K562 (cell line): ENCODE results near the gene PPIL6. TPM values are rescaled to one million over a fixed set of nuclear protein-coding genes. Genes with fewer than 3 reads are reported as not detected.
A peak's percentile ranks its signal among the peaks of the same experiment; 100 is the strongest.

ENCODE experiments used
- CREM ChIP-seq: IDR thresholded peaks from 2 replicates; pipeline ENCODE4 v1.6.1; 2014; ENCODE audit warnings: antibody characterized with exemption, low read depth
- GTF2E2 ChIP-seq: fragments of 200-800 bp; sonication (Bioruptor generic); IDR thresholded peaks from 2 replicates; pipeline ENCODE4 v1.6.1; 2016; ENCODE audit warnings: missing genetic modification characterization, missing compliant biosample characterization
- JUND ChIP-seq, 2 experiments: IDR thresholded peaks; 2 replicates in 1 of 2; 3 replicates in 1 of 2; pipeline ENCODE4 v1.6.1; 2011; ENCODE audit warnings: borderline replicate concordance in 2 of 2, low read depth in 2 of 2, low read length in 2 of 2, improper control_type of control experiment in 1 of 2, missing biosample characterization in 1 of 2, missing genetic modification characterization in 1 of 2, missing genetic modification reagents in 1 of 2
- KLF1 ChIP-seq: fragments of 450-650 bp; IDR thresholded peaks from 2 replicates; pipeline ENCODE4 v1.6.1; 2016; ENCODE audit warnings: missing genetic modification characterization, missing compliant biosample characterization
- MCM7 ChIP-seq, 2 experiments: fragments of 450-650 bp; IDR thresholded peaks; 2 replicates each; pipeline ENCODE4 v1.6.1; 2016 to 2018
- MTA3 ChIP-seq: fragments of 450-650 bp; formaldehyde crosslinking; IDR thresholded peaks from 2 replicates; pipeline ENCODE4 v1.6.1; 2017; ENCODE audit warnings: mild to moderate bottlenecking, borderline replicate concordance
- RFX7 ChIP-seq: fragments of 250-450 bp; sonication (Bioruptor Pico); IDR thresholded peaks from 2 replicates; pipeline ENCODE4 v1.5.1; 2021; ENCODE audit warnings: mild to moderate bottlenecking
- SMARCA5 ChIP-seq: fragments of 450-650 bp; IDR thresholded peaks from 2 replicates; pipeline ENCODE4 v1.6.1; 2016
- SMARCE1 ChIP-seq: fragments of 450-650 bp; IDR thresholded peaks from 2 replicates; pipeline ENCODE4 v1.7.1; 2016; ENCODE audit warnings: mild to moderate bottlenecking
- SREBF1 ChIP-seq: fragments of 150-350 bp; IDR thresholded peaks from 2 replicates; pipeline ENCODE4 v1.6.1; 2014; ENCODE audit warnings: antibody characterized with exemption, low read depth, low read length, borderline replicate concordance
- polyA plus RNA-seq, 8 experiments: library from polyadenylated mRNA; depleted of rRNA in 4 of 8; stranded (reverse) in 5 of 8; unstranded in 3 of 8; fragments of >200 nt; fragmentation: Nextera tagmentation in 2 of 8; fragmentation: Illumina TruSeq in 1 of 8; extraction: Ambion mirVana in 2 of 8; extraction: Trizol in 1 of 8; gene quantifications; 2 replicates each; pipeline versions ENCODE4 v1.2.1 to v1.2.3, GENCODE V29; 2011 to 2014; ENCODE audit warnings: inconsistent platforms in 1 of 8, missing spikeins in 1 of 8
- total RNA-seq, 7 experiments: library from RNA; depleted of rRNA in 6 of 7; stranded (reverse); fragments of >200 nt in 6 of 7; fragmentation: Illumina TruSeq in 2 of 7; extraction: Trizol in 2 of 7; gene quantifications; 2 replicates each; pipeline versions ENCODE4 v1.2.1 to v1.2.3, GENCODE V29; 2011 to 2021; ENCODE audit warnings: low replicate concordance in 1 of 7
- TF ChIP-seq, protein P1 (sequence below): sonication (generic); formaldehyde crosslinking; IDR thresholded peaks from 2 replicates; pipeline ENCODE4 v1.8.0; 2022; ENCODE audit warnings: mild to moderate bottlenecking, missing genetic modification reagents
- TF ChIP-seq, protein P2 (sequence below): fragments of 450-650 bp; IDR thresholded peaks from 2 replicates; pipeline ENCODE4 v1.6.1; 2016; ENCODE audit warnings: mild to moderate bottlenecking, moderate library complexity

Gene PPIL6
- total and polyA plus RNA-seq, 9 of the 15 experiments (the other 6 are each of a cell fraction or from before 2014, with no cell fraction given) = 0.03 to 0.98 (median 0.41) TPM; not detected in 1

DNA sequence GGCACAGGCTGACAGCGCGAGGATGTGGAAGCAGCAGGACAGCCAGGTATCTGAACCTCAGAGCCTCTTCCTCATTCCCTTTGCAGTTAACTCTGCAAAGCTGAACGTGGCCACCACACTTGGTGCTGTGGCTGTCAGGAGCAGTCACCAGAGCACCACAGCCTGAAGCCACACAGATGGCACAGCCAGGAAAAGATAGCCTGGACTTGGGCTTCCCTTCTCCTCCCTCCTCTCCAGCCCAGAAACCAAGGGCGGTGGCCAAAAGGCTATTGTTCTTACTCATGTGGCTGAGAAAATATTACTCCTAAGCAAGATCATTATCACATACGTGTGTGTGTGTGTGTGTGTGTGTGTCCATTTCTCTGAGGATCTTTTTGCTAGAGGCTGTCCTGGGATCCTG, 97.9 kb downstream of the PPIL6 start (continued):
- TF ChIP-seq, protein P1, sequence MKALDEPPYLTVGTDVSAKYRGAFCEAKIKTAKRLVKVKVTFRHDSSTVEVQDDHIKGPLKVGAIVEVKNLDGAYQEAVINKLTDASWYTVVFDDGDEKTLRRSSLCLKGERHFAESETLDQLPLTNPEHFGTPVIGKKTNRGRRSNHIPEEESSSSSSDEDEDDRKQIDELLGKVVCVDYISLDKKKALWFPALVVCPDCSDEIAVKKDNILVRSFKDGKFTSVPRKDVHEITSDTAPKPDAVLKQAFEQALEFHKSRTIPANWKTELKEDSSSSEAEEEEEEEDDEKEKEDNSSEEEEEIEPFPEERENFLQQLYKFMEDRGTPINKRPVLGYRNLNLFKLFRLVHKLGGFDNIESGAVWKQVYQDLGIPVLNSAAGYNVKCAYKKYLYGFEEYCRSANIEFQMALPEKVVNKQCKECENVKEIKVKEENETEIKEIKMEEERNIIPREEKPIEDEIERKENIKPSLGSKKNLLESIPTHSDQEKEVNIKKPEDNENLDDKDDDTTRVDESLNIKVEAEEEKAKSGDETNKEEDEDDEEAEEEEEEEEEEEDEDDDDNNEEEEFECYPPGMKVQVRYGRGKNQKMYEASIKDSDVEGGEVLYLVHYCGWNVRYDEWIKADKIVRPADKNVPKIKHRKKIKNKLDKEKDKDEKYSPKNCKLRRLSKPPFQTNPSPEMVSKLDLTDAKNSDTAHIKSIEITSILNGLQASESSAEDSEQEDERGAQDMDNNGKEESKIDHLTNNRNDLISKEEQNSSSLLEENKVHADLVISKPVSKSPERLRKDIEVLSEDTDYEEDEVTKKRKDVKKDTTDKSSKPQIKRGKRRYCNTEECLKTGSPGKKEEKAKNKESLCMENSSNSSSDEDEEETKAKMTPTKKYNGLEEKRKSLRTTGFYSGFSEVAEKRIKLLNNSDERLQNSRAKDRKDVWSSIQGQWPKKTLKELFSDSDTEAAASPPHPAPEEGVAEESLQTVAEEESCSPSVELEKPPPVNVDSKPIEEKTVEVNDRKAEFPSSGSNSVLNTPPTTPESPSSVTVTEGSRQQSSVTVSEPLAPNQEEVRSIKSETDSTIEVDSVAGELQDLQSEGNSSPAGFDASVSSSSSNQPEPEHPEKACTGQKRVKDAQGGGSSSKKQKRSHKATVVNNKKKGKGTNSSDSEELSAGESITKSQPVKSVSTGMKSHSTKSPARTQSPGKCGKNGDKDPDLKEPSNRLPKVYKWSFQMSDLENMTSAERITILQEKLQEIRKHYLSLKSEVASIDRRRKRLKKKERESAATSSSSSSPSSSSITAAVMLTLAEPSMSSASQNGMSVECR (CRISPR knock-in tag) = no peak
- TF ChIP-seq CREM (no peak), KLF1 (no peak), MTA3 (0 out of 2 replicates have a peak, but pooled peaks have one; percentile 48), SREBF1 (no peak), SMARCA5 (no peak), RFX7 (CRISPR knock-in tag) (no peak), SMARCE1 (peak; percentile 39; the same call in 1 of the 2 replicates), GTF2E2 (tag) (no peak), MCM7 (IDR thresholded peaks at IDR 0.05) (no peak), JUND (IDR thresholded peaks at IDR 0.05; ENCODE audit: borderline replicate concordance, low read depth, low read length) (no peak), JUND (tag; IDR thresholded peaks at IDR 0.05; ENCODE audit: borderline replicate concordance, low read depth, low read length) (peak; percentile 15; the same call in 1 of the 3 replicates)
- TF ChIP-seq, protein P2, sequence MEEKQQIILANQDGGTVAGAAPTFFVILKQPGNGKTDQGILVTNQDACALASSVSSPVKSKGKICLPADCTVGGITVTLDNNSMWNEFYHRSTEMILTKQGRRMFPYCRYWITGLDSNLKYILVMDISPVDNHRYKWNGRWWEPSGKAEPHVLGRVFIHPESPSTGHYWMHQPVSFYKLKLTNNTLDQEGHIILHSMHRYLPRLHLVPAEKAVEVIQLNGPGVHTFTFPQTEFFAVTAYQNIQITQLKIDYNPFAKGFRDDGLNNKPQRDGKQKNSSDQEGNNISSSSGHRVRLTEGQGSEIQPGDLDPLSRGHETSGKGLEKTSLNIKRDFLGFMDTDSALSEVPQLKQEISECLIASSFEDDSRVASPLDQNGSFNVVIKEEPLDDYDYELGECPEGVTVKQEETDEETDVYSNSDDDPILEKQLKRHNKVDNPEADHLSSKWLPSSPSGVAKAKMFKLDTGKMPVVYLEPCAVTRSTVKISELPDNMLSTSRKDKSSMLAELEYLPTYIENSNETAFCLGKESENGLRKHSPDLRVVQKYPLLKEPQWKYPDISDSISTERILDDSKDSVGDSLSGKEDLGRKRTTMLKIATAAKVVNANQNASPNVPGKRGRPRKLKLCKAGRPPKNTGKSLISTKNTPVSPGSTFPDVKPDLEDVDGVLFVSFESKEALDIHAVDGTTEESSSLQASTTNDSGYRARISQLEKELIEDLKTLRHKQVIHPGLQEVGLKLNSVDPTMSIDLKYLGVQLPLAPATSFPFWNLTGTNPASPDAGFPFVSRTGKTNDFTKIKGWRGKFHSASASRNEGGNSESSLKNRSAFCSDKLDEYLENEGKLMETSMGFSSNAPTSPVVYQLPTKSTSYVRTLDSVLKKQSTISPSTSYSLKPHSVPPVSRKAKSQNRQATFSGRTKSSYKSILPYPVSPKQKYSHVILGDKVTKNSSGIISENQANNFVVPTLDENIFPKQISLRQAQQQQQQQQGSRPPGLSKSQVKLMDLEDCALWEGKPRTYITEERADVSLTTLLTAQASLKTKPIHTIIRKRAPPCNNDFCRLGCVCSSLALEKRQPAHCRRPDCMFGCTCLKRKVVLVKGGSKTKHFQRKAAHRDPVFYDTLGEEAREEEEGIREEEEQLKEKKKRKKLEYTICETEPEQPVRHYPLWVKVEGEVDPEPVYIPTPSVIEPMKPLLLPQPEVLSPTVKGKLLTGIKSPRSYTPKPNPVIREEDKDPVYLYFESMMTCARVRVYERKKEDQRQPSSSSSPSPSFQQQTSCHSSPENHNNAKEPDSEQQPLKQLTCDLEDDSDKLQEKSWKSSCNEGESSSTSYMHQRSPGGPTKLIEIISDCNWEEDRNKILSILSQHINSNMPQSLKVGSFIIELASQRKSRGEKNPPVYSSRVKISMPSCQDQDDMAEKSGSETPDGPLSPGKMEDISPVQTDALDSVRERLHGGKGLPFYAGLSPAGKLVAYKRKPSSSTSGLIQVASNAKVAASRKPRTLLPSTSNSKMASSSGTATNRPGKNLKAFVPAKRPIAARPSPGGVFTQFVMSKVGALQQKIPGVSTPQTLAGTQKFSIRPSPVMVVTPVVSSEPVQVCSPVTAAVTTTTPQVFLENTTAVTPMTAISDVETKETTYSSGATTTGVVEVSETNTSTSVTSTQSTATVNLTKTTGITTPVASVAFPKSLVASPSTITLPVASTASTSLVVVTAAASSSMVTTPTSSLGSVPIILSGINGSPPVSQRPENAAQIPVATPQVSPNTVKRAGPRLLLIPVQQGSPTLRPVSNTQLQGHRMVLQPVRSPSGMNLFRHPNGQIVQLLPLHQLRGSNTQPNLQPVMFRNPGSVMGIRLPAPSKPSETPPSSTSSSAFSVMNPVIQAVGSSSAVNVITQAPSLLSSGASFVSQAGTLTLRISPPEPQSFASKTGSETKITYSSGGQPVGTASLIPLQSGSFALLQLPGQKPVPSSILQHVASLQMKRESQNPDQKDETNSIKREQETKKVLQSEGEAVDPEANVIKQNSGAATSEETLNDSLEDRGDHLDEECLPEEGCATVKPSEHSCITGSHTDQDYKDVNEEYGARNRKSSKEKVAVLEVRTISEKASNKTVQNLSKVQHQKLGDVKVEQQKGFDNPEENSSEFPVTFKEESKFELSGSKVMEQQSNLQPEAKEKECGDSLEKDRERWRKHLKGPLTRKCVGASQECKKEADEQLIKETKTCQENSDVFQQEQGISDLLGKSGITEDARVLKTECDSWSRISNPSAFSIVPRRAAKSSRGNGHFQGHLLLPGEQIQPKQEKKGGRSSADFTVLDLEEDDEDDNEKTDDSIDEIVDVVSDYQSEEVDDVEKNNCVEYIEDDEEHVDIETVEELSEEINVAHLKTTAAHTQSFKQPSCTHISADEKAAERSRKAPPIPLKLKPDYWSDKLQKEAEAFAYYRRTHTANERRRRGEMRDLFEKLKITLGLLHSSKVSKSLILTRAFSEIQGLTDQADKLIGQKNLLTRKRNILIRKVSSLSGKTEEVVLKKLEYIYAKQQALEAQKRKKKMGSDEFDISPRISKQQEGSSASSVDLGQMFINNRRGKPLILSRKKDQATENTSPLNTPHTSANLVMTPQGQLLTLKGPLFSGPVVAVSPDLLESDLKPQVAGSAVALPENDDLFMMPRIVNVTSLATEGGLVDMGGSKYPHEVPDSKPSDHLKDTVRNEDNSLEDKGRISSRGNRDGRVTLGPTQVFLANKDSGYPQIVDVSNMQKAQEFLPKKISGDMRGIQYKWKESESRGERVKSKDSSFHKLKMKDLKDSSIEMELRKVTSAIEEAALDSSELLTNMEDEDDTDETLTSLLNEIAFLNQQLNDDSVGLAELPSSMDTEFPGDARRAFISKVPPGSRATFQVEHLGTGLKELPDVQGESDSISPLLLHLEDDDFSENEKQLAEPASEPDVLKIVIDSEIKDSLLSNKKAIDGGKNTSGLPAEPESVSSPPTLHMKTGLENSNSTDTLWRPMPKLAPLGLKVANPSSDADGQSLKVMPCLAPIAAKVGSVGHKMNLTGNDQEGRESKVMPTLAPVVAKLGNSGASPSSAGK = no peak
